ENCODE results near the gene EREG.

DNA sequence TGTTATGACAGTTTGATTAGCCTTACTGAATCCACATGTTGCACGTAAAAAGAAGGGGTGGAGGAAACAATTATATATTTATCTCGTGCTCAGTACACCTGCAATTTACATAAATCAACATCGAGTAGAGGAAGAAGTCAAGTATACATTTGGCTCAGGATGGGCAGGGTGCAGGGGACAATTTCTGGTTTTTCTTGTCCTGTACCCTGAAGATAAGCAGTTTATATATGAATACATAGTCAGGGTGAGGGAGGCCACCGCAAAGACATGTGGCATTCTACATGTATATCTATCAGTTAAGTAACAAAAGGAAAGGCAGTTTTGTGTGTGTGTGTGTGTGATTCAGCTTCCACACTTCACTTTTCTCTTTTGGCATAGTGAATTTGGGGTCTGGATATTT is 11.1 kb upstream of the EREG start:
- TF ChIP-seq POLR2A (IDR thresholded peaks at IDR 0.05) = no peak
- TF ChIP-seq, protein P1, sequence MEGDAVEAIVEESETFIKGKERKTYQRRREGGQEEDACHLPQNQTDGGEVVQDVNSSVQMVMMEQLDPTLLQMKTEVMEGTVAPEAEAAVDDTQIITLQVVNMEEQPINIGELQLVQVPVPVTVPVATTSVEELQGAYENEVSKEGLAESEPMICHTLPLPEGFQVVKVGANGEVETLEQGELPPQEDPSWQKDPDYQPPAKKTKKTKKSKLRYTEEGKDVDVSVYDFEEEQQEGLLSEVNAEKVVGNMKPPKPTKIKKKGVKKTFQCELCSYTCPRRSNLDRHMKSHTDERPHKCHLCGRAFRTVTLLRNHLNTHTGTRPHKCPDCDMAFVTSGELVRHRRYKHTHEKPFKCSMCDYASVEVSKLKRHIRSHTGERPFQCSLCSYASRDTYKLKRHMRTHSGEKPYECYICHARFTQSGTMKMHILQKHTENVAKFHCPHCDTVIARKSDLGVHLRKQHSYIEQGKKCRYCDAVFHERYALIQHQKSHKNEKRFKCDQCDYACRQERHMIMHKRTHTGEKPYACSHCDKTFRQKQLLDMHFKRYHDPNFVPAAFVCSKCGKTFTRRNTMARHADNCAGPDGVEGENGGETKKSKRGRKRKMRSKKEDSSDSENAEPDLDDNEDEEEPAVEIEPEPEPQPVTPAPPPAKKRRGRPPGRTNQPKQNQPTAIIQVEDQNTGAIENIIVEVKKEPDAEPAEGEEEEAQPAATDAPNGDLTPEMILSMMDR (IDR thresholded peaks at IDR 0.05 in 8 of 11, conservative IDR thresholded peaks at IDR 0.05 in 3 of 11) = no peak
- TF ChIP-seq POLR2AphosphoS5 (IDR thresholded peaks at IDR 0.05) = no peak

Data from spleen (tissue), 7 donors.